ENCODE data around the gene LCK. TPM values are rescaled to one million over a fixed set of nuclear protein-coding genes. Genes with fewer than 3 reads are reported as not detected.

LCK gene
- total RNA-seq, 4 donors from 2014 or later = 0.47 to 3.5 (median 1.2) TPM

DNA sequence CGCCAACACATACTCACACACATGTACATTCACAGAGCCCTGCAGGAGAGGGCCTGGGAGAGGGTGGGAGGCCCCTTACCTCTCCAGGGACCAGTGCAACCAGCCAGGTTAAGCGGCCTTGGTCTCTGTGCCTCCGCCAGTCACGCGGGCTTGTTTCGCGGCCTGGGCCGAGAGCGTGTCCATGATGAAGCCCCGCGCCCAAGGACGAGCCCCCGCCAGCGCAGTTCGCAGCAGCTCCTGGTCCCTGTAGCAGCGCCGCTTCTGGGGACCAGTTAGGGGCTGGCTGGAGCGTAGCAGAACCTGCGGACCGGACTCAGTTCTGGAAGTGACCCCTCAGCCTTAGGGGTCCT, 11.3 kb upstream of the LCK start:
- WGBS, 2 donors (ENCODE audit: low coverage in 1 of 2) = no CpG with 5 or more reads among the region's 20 CpGs
- peak overlapping the region in 1 of 2 donors; percentile 70 for H3K4me3 ChIP-seq
- peak; percentile 1 for ATAC-seq
- H3K9me3 ChIP-seq = no peaks in the 10 kb centered on the region
- H3K27ac ChIP-seq = peak overlapping the region in 3 of 4 donors; percentile 80 to 89 (median 87)
- H3K36me3 ChIP-seq = peaks cover 0 to 6% of the 10 kb centered on the region in 2 donors
- no peaks in the 10 kb centered on the region for H3K27me3 ChIP-seq
- H3K4me1 ChIP-seq = peaks cover 0 to 39% (median 12%) of the 10 kb centered on the region in 3 donors
- TF ChIP-seq POLR2AphosphoS5 (IDR thresholded peaks at IDR 0.05) (no peak), POLR2A (IDR thresholded peaks at IDR 0.05) (no peak), EP300 (IDR thresholded peaks at IDR 0.05) (no peak)
- TF ChIP-seq, protein P1, sequence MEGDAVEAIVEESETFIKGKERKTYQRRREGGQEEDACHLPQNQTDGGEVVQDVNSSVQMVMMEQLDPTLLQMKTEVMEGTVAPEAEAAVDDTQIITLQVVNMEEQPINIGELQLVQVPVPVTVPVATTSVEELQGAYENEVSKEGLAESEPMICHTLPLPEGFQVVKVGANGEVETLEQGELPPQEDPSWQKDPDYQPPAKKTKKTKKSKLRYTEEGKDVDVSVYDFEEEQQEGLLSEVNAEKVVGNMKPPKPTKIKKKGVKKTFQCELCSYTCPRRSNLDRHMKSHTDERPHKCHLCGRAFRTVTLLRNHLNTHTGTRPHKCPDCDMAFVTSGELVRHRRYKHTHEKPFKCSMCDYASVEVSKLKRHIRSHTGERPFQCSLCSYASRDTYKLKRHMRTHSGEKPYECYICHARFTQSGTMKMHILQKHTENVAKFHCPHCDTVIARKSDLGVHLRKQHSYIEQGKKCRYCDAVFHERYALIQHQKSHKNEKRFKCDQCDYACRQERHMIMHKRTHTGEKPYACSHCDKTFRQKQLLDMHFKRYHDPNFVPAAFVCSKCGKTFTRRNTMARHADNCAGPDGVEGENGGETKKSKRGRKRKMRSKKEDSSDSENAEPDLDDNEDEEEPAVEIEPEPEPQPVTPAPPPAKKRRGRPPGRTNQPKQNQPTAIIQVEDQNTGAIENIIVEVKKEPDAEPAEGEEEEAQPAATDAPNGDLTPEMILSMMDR (IDR thresholded peaks at IDR 0.05) = no peak

DNA sequence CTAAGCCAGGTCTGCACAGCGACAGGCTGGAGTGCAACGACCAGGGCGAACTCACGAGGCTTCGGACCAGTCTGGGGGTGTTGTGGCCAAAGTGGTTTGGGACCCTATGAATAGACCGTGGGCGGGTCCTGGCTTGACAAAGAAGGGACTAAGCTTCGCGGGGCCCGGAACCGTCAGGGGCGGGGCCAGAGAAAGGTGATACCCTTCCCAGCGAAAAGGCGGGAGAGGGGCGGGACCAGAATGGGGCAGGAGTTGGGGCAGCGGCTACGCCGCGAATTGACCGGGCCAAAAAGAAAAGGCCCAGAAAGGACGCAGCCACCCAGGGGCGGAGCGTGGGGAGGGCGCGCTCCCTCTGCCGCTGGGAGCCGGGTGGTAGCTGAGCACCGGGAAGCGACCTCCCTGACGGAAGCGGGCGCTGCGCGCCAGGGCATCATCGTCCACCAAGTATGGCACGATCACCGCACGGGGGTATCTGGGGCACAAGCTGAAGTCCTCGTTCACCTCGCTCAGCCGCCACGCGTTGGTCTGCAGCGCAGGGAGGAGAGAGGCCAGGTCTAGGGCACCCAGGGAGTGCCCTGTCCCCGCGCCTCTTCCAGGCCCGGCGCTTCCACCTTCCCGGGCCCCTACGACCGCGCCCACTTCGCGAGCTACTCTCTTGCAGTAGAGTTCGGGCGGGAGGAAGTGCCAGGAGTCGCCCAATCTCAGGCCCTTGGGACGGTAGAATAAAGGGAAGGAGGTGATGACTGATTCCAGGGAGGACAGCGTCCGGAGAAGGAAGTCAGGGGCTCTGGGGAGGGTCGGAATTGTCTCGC, 10.7 kb upstream of the LCK start:
- TF ChIP-seq, protein P1 (IDR thresholded peaks at IDR 0.05) = peak in 2 of 4 experiments; percentile 15 to 53
- TF ChIP-seq POLR2A (IDR thresholded peaks at IDR 0.05) (peak in 1 of 2 donors; percentile 31), EP300 (IDR thresholded peaks at IDR 0.05) (no peak)
- peak; percentile 90 for ATAC-seq

DNA sequence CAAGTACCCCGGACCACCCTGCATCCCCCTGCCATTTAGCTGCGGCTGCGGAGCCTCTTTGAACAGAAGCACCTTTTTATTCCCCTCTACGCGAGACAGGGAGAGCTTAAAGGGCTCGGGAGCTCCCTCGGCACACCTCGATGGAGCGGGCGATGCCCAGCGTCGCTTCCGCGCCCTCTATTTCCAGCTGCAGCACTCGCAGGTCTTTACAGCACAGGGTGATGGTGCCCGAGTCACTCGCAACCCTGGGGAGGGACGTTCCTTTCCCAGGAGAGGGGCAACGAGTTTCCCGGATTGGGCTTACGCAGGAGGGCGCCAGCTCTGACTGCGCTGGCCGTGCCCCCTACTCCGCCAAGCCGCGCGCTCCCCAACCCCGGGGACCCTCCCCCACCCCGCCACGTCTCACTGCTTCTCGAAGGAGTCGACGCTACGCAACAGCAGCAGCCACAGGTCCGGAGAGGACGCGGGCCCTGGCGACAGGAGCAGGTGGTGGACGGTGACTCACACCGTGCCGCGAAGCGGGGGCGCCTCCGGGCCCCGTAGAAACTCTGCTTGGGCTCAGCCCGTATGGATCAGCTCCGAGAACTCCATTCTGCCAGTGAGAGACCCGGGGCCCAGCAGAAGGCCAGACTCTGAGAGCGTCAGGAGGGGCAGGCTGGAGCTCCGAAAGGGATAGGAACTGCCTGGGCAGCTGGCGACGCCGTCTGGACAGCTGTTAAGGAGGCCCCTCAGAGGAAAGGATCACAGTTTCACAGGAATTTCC, 9.9 kb upstream of the LCK start:
- TF ChIP-seq, protein P1 (IDR thresholded peaks at IDR 0.05) = no peak
- TF ChIP-seq EP300 (IDR thresholded peaks at IDR 0.05) = no peak
- TF ChIP-seq POLR2AphosphoS5 (IDR thresholded peaks at IDR 0.05) = no peak
- TF ChIP-seq POLR2A (IDR thresholded peaks at IDR 0.05) = no peak
- Histone ChIP-seq H3K27me3 (no peaks in the 10 kb centered on the region), H3K9me3 (no peaks in the 10 kb centered on the region), H3K27ac (peak overlapping the region in 3 of 4 donors; percentile 80 to 89 (median 87)), H3K4me3 (peak overlapping the region; percentile 40 to 70), H3K4me1 (peaks cover 0 to 43% (median 12%) of the 10 kb centered on the region in 3 donors), H3K36me3 (no peaks in the 10 kb centered on the region)
- peak; percentile 65 for ATAC-seq
- WGBS, 2 donors (ENCODE audit: low coverage in 1 of 2) = 0% methylated on average over 3 of the region's 55 CpGs

More for the DNA sequence above, 10.7 kb upstream of the LCK start:
- H3K9me3 ChIP-seq = no peaks in the 10 kb centered on the region
- H3K36me3 ChIP-seq = peaks cover 0 to 3% of the 10 kb centered on the region in 2 donors
- no peaks in the 10 kb centered on the region for H3K27me3 ChIP-seq
- peak overlapping the region; percentile 0 to 89 (median 84) for H3K27ac ChIP-seq
- H3K4me1 ChIP-seq = peaks cover 0 to 39% (median 12%) of the 10 kb centered on the region in 3 donors
- peak overlapping the region; percentile 40 to 70 for H3K4me3 ChIP-seq
- 0 to 1% methylated on average over 8 to 22 of the region's 62 CpGs for WGBS, 2 donors (ENCODE audit: low coverage in 1 of 2)

DNA sequence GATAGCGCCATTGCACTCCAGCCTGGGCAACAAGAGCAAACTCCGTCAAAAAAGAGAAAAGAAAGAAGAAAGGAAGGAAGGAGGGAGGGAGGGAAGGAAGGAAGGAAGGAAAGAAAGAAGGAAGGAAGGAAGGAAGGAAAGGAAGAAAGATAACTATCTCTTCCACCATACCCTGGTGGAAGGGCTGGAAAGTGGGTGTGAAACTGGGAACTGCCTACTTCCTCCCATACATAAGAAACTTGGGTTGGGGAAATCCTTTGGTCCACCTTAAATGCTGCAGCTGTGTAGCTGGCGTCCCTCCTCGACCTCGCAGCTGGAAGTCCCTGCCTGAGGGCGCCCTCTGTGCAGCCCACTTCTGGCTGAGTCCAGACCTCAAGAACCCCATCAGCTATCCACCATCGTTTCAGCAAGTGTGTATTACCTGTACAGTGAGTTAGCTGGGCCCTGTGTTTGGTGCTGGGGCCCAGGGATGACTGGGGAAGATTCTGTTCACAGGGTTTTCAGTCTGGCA, 8.7 kb upstream of the LCK start:
- no peak overlapping the region for H3K4me3 ChIP-seq
- no peaks in the 10 kb centered on the region for H3K27me3 ChIP-seq
- peak overlapping the region in 2 of 4 donors; percentile 53 to 89 for H3K27ac ChIP-seq
- WGBS, 2 donors (ENCODE audit: low coverage in 1 of 2) = 33 to 43% methylated on average over 5 to 6 of the region's 7 CpGs
- no peaks in the 10 kb centered on the region for H3K36me3 ChIP-seq
- H3K9me3 ChIP-seq = no peaks in the 10 kb centered on the region
- TF ChIP-seq, protein P1 (IDR thresholded peaks at IDR 0.05) = no peak
- ATAC-seq = no peak
- peaks cover 0 to 55% (median 21%) of the 10 kb centered on the region in 3 donors for H3K4me1 ChIP-seq
